Neural crest cell (in vitro differentiated cells): ENCODE results near the gene CTNNA3. TPM values are rescaled to one million over a fixed set of nuclear protein-coding genes. Genes with fewer than 3 reads are reported as not detected.

Experiments used
- DNase-seq: peaks from one replicate; pipeline ENCODE4 v3.0.0; 2021; ENCODE audit warnings: low read depth, mixed read lengths, low spot score
- H3K27ac Mint-ChIP-seq: one replicate; pipeline ENCODE4 v1.8.0; 2021; ENCODE audit warnings: mild to moderate bottlenecking, mixed read lengths; ENCODE audit not compliant: unreplicated experiment
- H3K27me3 Mint-ChIP-seq: 2 replicates; pipeline ENCODE4 v1.8.0; 2021; ENCODE audit warnings: low read depth, mild to moderate bottlenecking, mixed read lengths
- H3K36me3 Mint-ChIP-seq: 2 replicates; pipeline ENCODE4 v1.8.0; 2021; ENCODE audit warnings: low read depth, mild to moderate bottlenecking, mixed read lengths
- H3K4me1 Mint-ChIP-seq: 2 replicates; pipeline ENCODE4 v1.8.0; 2021; ENCODE audit warnings: mixed read lengths
- H3K4me3 Mint-ChIP-seq: one replicate; pipeline ENCODE4 v1.8.0; 2021; ENCODE audit warnings: mild to moderate bottlenecking, mixed read lengths
- H3K9me3 Mint-ChIP-seq: 2 replicates; pipeline ENCODE4 v1.8.0; 2021; ENCODE audit warnings: mixed read lengths
- total RNA-seq: library from RNA; stranded (reverse); gene quantifications from 2 replicates; pipeline ENCODE4 v1.2.1, GENCODE V29; 2021
- TF ChIP-seq, protein P1 (sequence below): fragments of 200-600 bp; sonication (generic); conservative IDR thresholded peaks from 2 replicates; pipeline ENCODE4 v1.5.0; 2021; ENCODE audit warnings: antibody characterized with exemption, mild to moderate bottlenecking

The CTNNA3 gene
- total RNA-seq, 1 donor from 2014 or later: 4.7 TPM

DNA sequence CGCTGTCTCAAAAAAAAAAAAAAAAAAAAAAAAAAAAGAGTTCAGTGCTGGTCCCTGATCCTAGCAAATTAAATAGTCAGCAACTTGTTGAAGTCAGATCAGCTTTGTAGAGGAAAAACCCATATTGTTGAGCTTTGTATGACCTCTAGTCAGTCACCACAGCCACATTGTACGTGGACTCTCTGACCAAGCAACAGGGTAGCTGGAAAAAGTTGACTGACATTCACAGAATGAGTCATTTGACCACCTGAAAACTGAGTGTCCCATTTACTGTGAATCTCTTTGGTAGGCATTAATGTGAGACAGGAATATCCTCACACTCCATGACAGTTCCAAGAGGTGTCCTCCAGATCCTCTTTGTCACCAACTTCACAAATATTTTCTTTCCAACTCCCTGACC lies 399.1 kb downstream of the CTNNA3 start:
- H3K36me3 Mint-ChIP-seq: no peaks in the 10 kb centered on the region

DNA sequence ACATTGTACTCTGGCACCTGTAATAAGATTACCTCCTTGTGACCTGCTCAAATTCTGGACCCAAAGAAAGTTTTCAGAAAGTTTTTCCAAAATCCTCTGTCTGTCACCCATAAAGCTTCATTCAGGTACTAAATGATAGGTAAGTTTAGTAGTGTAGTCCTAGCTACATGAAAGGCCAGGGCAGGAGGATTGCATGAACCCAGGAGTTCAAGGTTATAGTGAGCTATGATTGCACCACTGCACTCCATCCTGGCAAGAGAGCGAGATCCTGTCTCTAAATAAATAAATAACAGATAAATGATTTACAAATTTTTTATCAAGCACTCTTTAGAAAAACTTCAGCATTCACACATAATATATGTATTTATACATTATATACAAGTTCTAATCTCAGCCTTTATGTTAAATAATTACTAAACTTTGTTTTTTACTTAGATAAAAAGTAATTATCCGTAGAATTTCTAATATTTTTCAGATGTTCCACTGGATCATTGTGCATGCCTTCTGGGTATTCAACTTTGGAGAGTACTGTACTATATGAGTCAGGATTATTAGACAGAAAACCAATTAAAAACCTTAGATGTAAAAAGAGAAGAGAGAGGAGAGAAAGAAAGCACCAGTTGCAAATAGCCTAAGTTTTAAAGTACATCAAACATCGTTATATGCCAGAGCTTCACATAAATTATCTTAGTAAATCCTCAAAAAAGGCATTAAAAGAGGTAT lies 407.1 kb downstream of the CTNNA3 start:
- H3K36me3 Mint-ChIP-seq: no peaks in the 10 kb centered on the region
- H3K27ac Mint-ChIP-seq: no peak overlapping the region
- H3K4me3 Mint-ChIP-seq: no peak overlapping the region
- TF ChIP-seq, protein P1, sequence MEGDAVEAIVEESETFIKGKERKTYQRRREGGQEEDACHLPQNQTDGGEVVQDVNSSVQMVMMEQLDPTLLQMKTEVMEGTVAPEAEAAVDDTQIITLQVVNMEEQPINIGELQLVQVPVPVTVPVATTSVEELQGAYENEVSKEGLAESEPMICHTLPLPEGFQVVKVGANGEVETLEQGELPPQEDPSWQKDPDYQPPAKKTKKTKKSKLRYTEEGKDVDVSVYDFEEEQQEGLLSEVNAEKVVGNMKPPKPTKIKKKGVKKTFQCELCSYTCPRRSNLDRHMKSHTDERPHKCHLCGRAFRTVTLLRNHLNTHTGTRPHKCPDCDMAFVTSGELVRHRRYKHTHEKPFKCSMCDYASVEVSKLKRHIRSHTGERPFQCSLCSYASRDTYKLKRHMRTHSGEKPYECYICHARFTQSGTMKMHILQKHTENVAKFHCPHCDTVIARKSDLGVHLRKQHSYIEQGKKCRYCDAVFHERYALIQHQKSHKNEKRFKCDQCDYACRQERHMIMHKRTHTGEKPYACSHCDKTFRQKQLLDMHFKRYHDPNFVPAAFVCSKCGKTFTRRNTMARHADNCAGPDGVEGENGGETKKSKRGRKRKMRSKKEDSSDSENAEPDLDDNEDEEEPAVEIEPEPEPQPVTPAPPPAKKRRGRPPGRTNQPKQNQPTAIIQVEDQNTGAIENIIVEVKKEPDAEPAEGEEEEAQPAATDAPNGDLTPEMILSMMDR: no peak
- no peak for DNase-seq
- H3K4me1 Mint-ChIP-seq: peaks cover 8% of the 10 kb centered on the region
- H3K27me3 Mint-ChIP-seq: no peaks in the 10 kb centered on the region
- H3K9me3 Mint-ChIP-seq: no peaks in the 10 kb centered on the region

More for the DNA sequence above, 399.1 kb downstream of the CTNNA3 start:
- Mint-ChIP-seq H3K9me3 (peaks cover 5% of the 10 kb centered on the region), H3K27ac (no peak overlapping the region), H3K4me3 (no peak overlapping the region), H3K27me3 (no peaks in the 10 kb centered on the region), H3K4me1 (no peaks in the 10 kb centered on the region)
- TF ChIP-seq, protein P1: no peak
- no peak for DNase-seq

DNA sequence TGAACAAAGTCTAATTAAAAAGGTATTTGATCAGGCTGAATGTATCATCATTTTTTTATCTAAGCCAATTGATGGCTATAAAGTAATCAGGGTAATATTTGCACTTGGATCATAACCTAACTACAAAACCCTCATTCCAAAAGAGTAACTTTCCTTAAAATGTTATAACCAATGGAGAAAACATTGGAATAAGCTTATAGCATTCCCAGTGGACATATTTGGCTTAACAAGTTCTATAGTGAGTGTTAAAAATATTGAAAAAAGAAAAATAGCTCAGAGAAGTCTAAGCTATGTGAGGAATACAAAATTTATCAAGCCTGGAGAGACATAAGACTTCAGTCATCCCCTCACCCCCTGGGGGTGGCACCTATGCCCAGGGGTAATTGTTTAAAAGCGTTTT lies 411.4 kb downstream of the CTNNA3 start:
- TF ChIP-seq, protein P1: peak; percentile 47
- Mint-ChIP-seq H3K4me3 (no peak overlapping the region), H3K36me3 (peaks cover 5% of the 10 kb centered on the region), H3K9me3 (peaks cover 5% of the 10 kb centered on the region), H3K27me3 (no peaks in the 10 kb centered on the region), H3K4me1 (peaks cover 7% of the 10 kb centered on the region), H3K27ac (no peak overlapping the region)
- no peak for DNase-seq

DNA sequence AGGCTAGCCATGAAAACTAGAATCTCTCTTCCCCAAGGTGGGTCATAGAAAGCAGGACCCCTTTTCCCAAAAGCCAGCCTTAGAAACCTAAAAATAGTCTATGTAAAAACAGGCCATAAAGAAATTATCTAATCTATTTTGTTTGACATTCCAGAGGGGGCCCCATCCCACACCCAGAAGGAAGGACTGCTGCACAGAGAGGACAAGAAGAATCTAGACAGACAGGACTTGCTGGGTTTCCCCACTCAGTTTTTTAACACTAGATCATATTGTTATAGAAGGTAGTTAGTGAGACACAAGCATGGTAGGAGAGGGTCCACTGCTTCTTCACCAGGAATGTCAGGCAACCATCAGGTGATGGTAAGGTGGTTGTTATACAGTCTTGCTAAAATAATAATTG lies 413.1 kb downstream of the CTNNA3 start:
- Mint-ChIP-seq H3K4me3 (no peak overlapping the region), H3K27me3 (no peaks in the 10 kb centered on the region), H3K27ac (peak overlapping the region; percentile 37), H3K9me3 (peaks cover 5% of the 10 kb centered on the region), H3K36me3 (peaks cover 5% of the 10 kb centered on the region), H3K4me1 (peaks cover 7% of the 10 kb centered on the region)
- TF ChIP-seq, protein P1: no peak
- no peak for DNase-seq

DNA sequence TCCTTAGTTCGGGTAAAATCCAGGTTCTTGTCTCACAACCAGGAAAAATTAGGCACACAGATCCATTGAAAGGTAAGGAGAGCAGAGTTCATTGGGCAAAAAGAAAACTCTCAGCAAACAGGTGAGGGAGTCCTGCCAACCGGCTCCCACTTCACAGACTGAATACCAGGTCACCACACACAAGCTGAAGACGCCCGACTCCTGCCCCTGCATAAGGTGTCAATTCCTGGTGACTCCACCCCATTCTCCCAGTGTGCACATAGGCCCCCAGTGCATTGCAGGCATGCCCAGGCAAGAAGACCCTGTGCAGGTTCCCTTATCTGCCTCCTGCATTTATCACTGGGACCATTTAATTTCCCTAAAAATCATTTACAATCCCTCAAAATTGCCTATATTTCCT lies 415.6 kb downstream of the CTNNA3 start:
- DNase-seq: no peak
- Mint-ChIP-seq H3K27ac (no peak overlapping the region), H3K4me1 (peaks cover 7% of the 10 kb centered on the region), H3K36me3 (peaks cover 5% of the 10 kb centered on the region), H3K27me3 (no peaks in the 10 kb centered on the region), H3K4me3 (no peak overlapping the region), H3K9me3 (peaks cover 5% of the 10 kb centered on the region)
- TF ChIP-seq, protein P1: no peak
